Measurements from ENCODE around the gene APOA4.

GRCh38 chr11:116866804-116867455, 43.8 kb upstream of the APOA4 start:
- TF ChIP-seq MAZ (CRISPR knock-in tag; conservative IDR thresholded peaks at IDR 0.05 in 1 of 2, IDR thresholded peaks at IDR 0.05 in 1 of 2) (no peak), CTCF (IDR thresholded peaks at IDR 0.05 in 2 of 3, conservative IDR thresholded peaks at IDR 0.05 in 1 of 3; ENCODE audit: insufficient read depth in 2 of 3, low read depth in 1 of 3, low read length in 3 of 3) (no peak), CCAR2 (IDR thresholded peaks at IDR 0.05; ENCODE audit: low read depth, low read length) (no peak), SRF (CRISPR knock-in tag; IDR thresholded peaks at IDR 0.05) (no peak), POLR2AphosphoS5 (IDR thresholded peaks at IDR 0.05; ENCODE audit: control insufficient read depth, insufficient read depth, low read depth, low read length) (no peak), RFX5 (IDR thresholded peaks at IDR 0.05; ENCODE audit: low read depth, low read length) (no peak), CBFB (CRISPR knock-in tag; IDR thresholded peaks at IDR 0.05) (no peak), MCM3 (IDR thresholded peaks at IDR 0.05) (no peak)
